ENCODE measurements around the gene WWOX. TPM values are rescaled to one million over a fixed set of nuclear protein-coding genes. Genes with fewer than 3 reads are reported as not detected.

The WWOX gene
- total and polyA plus RNA-seq, 2 donors (not counting 3 experiments of a cell fraction or from before 2014, with no cell fraction given): 6.2 to 12.5 TPM

- TF ChIP-seq JUN (IDR thresholded peaks at IDR 0.05; ENCODE audit: borderline replicate concordance, insufficient read depth, insufficient read length, low read depth) (no peak), POLR2AphosphoS5 (IDR thresholded peaks at IDR 0.05; ENCODE audit: insufficient read depth, low read depth, low read length) (no peak), POLR2A (IDR thresholded peaks at IDR 0.05; ENCODE audit: low read depth, low read length) (no peak), EZH2 (IDR thresholded peaks at IDR 0.05; ENCODE audit: borderline replicate concordance, low read depth, low read length, severe bottlenecking) (no peak), FOS (IDR thresholded peaks at IDR 0.05; ENCODE audit: borderline replicate concordance, insufficient read depth, low read length) (no peak), GATA2 (IDR thresholded peaks at IDR 0.05; ENCODE audit: insufficient read depth, insufficient read length, low read depth, low read length) (no peak), MAX (IDR thresholded peaks at IDR 0.05; ENCODE audit: insufficient read depth, insufficient read length) (no peak), MYC (IDR thresholded peaks at IDR 0.05; ENCODE audit: low read depth, low read length) (no peak), CTCF (IDR thresholded peaks at IDR 0.05; ENCODE audit: extremely low read depth in 1 of 2, insufficient read depth in 1 of 2, low read depth in 1 of 2, low read length in 2 of 2) (no peak)
- no peaks in the 10 kb centered on the region for H3K9me1 ChIP-seq (replicated peaks; ENCODE audit: control insufficient read depth, extremely low read depth, insufficient read depth, low read length)
- no TSS peak for BruUV-seq (replicated peaks)
- no peaks in the 10 kb centered on the region for H3K9me3 ChIP-seq (replicated peaks; ENCODE audit: control insufficient read depth, insufficient read depth, low read length)
- no peak overlapping the region for H3K4me2 ChIP-seq (ENCODE audit: insufficient read depth, low read length)
- H3K79me2 ChIP-seq (ENCODE audit: control insufficient read depth, insufficient read depth, low read length): no peaks in the 10 kb centered on the region
- H3K9ac ChIP-seq (replicated peaks; ENCODE audit: extremely low read depth, insufficient read depth, low read length): no peak overlapping the region
- no peaks in the 10 kb centered on the region for H3K27me3 ChIP-seq (ENCODE audit: control insufficient read depth in 2 of 2, insufficient read depth in 2 of 2, low read length in 2 of 2)
- DNase-seq (ENCODE audit: low read depth, low spot score): no peak
- no peaks in the 10 kb centered on the region for H3K4me1 ChIP-seq (ENCODE audit: control insufficient read depth, extremely low read depth, insufficient read depth, low read length)
- dilution Hi-C loops (cut with MboI; ENCODE audit: extremely low pct_ligation_motif_present, low sequenced_read_pairs): no loop called here
- H3K27ac ChIP-seq (ENCODE audit: insufficient read depth, low read depth, low read length): no peak overlapping the region
- ChIA-PET CTCF (no interaction called here), POLR2A (no interaction called here)
- no peak overlapping the region for H3K4me3 ChIP-seq (replicated peaks in 1 of 3; ENCODE audit: insufficient read depth in 1 of 3, low read depth in 1 of 3, low read length in 3 of 3)
- FAIRE-seq: no peak
- H2AFZ ChIP-seq (ENCODE audit: low read depth, low read length): no peak overlapping the region
- intact Hi-C loops (cut with micrococcal nuclease): no loop called here
- no peaks in the 10 kb centered on the region for H4K20me1 ChIP-seq (replicated peaks; ENCODE audit: control insufficient read depth, extremely low read depth, insufficient read depth, low read length)
- no peaks in the 10 kb centered on the region for H3K36me3 ChIP-seq (ENCODE audit: control insufficient read depth in 2 of 2, extremely low read depth in 1 of 2, insufficient read depth in 2 of 2, low read length in 2 of 2)
These were observed 95.5 kb downstream of the WWOX start for GRCh38 chr16:78194948-78195347.
